ENCODE measurements around the gene RELL1.

RELL1 gene

DNA sequence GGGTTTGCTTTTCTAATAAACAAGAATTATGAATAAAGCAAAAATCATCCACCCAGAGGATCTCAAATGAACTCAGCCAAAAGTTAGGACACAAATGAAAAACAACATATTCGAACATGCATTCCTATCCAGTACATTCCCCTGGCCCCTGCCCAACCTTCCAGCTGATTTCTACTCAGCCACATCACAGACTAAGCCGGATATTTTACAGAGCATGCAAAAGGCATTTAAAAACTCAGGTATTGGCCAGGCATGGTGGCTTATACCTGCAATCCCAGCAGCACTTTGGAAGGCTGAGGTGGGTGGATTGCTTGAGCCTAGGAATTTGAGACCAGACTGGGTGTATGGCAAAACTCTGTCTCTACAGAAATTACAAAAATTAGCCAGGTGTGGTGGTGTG, 54.6 kb downstream of the RELL1 start:
- DNase-seq, result no peak

DNA sequence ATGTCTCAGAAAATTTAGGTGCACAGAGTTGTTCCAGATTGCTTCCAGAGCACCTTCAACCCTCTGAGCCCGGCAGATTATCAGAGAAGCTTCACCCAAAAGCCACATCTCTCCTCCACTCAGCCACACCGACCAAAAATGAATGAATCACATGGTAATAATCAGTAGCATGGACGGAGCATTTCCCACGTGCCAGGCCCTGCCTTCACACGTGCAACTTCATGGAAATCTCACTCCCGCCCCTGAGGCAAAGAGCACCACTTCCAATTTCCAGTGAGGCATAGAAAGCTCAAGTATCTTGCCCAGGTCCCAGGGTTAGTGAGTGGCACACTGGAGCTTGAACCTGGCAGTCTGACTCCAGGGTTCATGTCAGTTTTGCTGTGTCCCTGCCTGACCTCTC, 56.5 kb downstream of the RELL1 start:
- no peak for DNase-seq

DNA sequence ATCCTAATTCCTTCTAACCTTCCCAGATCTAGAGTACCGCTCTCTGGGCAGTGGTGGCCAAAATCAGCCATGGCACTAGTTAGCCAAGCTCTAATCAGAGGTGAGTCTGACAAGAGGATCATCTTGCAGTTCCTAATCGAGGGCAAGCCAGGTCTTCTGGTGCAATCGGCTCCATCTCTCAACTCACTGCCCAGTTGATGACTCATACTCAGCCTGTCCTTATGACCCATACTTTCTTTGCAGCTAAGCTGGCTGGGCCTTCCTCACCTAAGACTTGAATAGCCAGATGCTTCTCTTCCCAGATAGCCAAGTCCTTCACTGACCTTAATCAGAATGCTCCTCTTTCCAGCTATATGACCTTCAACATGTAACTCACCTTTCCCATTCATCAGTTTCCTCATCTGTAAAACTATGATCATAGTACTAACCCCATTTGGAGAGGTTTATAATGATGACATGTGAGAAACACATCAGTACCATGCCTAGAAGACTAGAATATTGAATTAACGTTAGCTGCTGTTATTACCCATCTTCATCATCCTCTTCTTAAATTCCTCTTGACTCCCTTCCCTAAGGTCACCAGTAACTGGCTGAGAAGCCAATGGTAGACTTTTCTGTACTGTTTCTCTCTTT, 57.1 kb downstream of the RELL1 start:
- no peak for DNase-seq

DNA sequence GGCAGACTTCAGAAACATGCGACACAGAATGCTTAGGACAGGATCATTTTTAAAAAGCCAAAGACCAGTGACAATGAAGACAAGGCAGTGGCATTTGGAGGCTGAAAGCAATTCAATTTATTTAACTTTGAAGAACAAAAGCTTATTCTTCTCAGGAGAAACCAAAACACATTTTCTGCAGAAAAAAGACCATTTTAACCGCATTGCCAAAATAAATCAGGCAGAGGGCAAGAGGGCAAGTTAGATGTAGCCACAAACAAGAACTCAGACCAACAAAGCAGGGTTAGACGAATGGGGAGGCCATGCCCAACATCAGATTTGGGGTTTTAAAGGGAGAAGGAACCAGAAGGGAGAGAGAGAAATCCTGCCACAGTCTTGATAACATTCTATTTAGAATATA, 58.9 kb downstream of the RELL1 start:
- DNase-seq, result no peak

DNA sequence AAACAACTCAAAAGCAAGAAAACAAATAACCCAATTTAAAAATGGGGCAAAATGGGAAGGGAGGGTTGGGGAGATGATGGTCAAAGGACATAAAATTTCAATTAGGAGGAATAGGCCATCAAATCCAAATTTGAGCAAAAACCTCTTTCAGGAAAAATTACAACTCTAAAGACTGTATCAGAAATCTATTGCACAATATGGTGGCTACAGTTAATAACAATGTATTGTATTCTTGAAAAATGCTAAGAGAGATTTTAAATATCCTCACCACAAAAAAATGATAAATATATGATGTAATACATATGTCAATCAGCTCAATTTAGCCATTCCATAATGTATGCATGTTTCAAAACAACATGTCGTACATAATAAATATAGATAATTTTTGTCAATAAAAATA, 60.7 kb downstream of the RELL1 start:
- no peak for DNase-seq

DNA sequence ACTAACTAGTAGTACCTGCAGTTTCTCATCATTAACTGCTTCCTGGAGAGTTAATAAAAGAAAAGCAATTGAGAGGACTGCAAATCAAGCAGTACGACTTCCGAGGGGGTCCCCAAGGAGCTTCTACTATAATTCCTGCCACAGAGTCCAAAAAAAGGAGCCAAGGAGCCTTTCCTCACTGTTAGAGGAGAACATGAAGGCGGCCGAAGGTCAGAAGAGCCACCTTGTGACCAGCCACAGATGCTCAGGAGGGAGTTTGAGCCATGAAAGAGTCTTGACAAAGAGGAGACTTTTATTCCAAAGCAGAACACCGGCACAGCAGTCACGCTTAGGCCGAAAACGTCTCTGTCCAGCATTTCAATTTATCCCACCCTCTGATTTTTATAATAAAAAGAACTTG, 62.2 kb downstream of the RELL1 start:
- no peak for DNase-seq

DNA sequence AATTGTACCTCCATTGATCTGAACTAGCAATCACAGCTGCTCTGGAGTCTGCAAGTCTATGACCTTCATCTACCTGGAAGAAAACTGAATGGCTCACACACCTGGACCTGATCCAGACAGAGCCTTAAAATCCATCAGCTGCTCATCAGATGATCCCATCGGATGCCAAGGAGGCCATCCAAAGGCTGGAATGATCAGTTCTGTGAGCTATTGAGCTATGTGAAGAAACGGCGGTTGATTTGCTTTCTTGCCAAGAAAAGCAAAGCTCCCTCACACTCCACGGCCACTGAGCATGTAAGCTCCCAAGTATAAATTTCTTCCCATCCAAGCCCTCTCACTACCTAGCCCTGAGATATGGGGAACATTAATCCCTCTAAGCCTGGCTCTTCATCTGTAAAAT, 63.1 kb downstream of the RELL1 start:
- DNase-seq, result no peak

DNA sequence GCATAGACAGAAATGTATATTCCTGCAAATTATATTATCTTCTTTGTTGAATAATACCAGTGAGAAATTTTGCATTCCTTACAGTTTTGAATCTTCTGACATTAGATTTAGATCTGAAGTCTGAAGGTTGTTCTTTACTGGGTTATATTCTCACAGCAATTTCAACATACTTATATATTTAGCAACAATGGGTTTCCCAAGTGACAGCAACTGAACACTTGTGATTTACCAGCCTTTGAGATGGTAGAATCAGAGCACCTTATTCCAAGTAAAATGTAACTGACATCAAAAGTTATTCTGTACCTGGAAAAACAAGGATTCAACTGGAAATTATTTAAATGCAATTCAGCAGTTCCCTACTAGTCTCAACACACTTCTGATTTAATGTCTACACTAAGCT, 66.0 kb downstream of the RELL1 start:
- no peak for DNase-seq

DNA sequence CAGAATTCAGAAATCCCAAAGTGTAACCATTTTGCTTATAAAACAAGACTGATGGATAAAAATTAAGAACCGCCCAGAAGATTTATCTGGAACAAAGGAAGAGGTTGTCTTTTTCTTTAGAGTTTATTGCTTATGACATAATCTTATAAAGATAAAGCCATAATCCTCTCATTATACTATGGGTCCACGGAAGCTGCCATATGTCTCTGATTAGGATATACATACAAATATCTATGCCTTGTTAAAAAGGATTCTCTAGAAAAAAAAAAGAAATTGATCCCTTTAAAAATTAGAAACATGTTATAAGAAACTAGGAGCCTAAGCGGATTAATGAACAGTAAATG, 70.5 kb downstream of the RELL1 start:
- DNase-seq, result no peak

DNA sequence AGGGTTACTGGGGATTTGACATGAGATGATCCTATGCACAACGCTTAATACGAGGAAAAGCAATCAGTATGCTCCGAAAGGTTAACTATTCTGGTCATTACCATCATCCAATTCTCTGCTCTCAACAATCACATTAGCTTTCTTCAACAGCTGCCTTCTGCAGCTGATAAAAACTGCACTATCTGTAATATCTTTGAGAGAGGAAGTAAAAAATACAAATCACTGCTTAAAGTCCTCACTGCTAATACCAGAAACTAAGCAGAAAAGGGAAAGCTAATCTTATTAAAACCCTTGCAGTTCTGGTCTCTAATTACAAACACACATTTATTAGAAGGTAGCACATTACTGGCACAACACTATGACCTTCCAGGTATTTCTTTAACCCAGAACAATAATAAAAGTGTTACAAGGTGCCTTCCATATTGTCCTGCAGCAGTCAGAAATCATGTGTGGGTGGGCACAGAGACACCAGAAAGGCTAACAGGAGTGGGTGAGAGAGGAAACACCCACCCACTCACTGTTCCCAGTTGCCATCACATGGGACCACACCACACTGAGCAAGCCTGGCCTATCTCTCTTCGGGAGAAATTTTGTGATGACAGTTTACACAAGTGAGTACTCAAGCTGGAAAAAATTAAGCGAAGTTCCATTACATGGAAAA, 71.0 kb downstream of the RELL1 start:
- DNase-seq, result no peak

DNA sequence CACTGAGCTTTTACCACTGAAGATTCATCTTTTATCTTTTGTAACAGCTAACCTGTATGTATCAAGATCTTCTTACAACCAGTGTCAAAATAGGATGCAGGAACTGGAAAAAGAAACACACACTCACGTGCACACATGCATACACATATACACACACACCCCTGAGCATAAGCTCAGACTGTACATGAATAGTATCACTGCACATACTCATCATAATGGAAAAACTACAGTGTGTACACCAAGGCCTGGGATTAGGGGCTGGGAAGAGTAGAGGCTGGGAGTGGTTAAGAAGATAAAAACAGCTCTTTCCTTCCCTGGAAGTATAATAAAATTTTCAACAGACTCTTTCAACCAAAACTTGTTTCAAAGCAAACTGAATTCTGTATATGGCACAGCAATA, 73.4 kb downstream of the RELL1 start:
- no peak for DNase-seq

DNA sequence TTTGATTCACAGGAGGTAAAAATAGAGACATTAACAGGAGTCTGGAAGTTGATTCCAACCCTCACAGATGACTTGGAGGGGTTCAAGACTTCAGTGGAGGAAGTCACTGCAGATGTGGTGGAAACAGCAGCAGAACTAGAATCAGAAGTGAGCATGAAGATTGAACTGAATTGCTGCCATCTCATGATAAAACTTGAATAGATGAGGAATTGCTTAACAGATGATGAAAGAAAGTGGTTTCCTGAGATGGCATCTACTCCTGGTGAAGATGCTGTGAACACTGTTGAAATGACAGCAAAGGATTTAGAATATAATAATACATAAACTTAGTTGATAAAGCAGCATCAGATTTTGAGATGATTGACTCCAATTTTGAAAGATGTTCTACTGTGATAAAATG, 76.5 kb downstream of the RELL1 start:
- no peak for DNase-seq

DNA sequence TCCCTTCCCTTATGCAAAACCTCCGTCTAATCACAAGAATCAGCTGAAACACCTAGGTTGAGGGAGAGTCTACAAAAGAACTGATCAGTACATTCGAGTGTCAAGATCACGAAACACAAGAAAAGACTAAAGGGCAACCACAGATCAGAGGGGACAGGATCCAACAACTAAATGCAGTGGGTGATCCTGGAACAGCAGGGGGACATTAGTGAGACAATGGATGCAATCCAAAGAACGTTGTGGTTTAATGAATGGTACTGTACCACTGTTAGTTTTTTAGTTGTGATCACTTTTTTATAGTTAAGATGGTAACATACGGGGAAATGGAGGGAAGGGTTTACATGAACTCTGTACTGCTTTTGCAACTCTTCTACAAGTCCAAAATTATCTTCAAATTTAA, 79.2 kb downstream of the RELL1 start:
- no peak for DNase-seq

DNA sequence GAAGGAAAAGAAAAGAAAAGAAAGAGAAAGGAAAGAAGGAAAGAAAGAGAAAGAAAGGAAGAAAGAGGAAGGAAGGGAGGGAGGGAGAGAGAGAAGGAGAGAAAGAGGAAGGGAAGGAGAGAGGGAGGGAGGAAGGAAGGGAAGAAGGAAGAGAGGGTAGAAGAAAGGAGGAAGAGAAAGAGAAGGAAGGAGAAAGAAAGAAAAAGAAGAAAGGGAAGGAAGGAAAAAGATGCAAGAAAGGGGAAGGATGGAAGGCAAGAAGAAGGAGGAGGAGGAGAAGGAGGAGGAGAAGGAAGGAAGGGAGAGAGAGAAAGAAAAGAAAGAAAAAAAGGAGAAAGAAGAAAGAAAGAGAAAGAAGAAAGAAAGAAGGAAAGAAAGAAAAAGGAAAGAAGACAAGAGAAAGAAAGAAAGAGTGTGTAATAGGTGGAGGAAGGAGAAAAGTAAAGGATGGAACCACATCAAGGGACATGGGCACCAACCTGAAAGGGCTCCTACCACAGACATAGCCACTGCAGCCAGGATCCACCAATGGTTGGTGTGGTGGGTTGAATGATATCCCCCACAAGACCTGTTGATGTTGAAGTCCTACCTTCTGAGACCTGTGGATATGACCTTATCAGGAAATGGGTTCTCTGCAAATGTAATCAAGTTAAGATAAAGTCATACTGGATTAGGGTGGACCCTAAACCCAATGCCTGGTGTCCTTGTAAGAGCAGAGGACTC, 80.2 kb downstream of the RELL1 start:
- DNase-seq, result no peak

DNA sequence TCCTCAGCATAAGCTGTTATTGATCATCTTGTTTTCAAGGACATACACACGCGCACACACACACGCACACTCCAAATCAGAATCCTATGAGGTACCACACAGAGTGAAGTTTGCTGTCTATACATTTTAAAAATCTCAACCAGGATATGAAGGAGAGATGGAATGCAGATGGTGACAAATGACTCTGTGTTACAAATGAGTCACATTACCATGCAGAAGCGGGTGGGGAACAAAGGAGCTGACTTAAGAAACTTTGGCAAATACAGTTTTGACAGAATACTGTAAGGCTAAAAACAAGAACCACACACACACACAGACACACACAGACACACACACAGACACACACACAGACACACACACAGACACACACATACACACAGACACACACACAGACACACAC, 81.7 kb downstream of the RELL1 start:
- DNase-seq, result no peak

DNA sequence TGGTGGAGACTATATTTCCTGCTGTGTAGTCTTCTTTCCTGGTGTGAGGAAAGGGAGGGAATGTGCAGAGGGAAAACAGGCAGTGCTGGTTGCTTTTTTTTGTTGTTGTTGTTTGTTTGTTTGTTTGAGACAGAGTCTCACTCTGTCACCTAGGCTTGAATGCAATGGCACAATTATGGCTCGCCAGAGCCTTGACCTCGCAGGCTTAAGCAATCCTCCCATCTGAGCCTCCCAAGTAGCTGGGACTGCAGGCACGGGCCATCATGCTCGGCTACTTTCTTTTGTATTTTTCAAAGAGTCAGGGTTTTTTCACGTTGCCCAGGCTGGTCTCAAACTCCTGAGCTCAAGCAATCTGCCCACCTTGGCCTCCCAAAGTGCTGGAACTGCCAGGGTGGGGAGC, 82.5 kb downstream of the RELL1 start:
- no peak for DNase-seq

DNA sequence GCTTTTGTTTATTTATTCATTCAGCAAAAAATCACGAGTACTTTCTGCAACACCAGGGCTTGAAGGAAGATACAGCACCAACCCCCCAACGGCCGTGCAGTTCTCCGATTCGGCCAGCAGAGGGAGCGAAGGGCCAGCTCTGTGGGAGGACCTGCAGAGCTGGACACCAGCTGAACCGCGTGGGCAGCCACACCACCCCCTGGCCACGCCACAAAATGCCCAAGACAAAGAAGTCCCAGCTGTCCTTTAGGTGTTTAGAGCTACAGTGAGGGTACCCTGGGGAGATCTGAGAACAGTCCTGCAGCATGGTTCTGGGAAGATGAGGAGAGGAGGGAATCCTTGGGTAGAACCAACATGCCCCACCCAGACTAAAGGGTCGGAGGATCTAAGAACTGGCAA, 83.1 kb downstream of the RELL1 start:
- DNase-seq, result peak; percentile 77 to 81

DNA sequence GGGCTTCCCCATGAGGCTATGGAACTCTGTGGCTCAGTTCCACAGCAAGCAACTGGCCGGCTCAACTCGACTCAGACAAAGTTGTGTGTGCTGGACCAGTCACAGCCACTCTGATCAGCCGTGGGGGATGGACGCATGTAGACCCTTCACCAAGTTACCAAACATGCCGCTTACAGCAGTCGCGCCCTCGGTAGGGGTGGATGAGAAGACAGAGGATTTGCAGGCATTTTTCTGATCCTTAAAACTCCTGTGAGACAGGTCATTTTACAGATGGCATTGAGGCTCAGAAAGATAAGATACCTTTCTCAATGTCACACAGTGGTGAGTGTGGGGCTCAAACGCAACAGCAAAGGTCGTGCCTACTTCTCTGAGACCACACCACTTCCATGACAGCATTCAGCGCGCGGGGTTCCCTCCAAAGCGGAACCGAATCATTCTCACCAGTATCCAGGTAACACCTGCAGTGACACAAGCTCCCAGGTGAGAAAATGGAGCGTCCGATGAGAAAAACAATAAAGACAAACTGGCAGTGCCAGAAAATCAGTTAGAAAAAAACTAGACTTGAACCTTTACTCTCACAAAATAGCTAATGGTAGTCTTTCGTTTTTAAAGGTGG, 83.6 kb downstream of the RELL1 start:
- no peak for DNase-seq

DNA sequence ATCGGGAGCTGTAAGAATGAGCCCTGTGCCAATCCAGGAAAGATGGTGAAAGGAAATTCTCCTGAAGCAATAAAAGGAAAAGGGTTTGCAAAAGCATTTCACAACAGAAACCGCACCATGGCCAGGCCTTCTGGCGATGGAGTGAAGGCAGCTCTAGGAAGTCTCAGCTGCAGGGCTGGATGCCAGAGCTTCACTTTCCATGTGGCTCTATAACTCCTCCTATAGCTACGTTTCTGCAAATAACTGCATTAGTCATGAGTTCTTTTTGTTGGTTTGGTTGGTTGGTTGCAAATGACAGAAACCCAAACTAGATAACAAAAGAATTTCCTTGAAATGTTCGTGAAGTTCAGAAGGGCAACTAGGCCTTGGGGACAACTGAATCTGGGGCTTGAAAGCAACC, 84.6 kb downstream of the RELL1 start:
- DNase-seq, result no peak

DNA sequence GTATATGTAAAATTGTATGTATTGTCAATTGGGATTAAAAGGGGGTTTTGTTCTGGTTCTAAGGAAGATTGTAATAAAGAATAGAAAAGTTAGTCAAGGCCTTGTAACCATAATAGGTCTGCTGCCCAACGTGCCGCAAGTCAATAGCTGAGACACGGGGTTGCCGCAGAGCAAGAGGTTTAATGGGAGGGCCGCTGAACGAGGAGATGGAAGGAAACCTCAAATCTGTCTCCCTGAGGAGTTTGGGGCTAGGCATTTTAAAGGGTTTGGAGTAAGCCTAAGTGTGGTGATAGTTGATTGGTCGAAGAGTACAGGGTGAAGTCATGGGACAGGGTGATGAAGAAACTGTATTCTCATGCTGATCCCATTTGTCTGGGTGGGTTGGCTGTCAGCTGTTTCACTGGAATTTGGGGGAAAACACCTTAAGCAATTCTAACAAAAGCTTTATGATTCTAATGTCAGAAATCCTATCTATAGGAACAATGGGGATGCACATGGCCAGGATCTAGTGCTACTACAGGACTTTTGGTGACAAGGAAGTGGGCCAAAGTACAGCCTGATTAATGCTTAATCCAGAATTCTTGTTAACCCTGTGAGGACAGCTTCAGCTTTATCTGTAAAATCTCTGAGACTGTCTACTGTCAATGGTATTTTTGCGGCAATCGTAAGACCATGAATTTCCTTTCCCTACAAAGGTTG, 86.9 kb downstream of the RELL1 start:
- no peak for DNase-seq

DNA sequence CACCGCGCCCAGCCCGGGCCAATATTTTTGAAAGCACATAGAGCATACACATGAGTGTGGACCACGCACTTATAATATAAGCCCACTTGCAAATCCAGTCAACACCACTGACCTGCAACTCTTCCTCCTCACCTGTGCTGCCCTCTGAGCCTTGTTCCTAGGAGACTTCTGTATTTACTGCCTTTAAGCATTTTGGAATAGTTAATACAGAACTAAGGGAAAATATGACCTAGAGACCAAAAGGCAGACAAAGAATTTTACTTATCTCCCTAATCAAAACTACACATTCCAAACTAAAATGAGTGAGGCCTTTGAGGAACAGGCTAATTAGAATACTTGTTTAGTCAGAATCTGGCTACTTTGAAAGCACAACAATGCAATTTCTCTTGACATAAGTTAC, 89.1 kb downstream of the RELL1 start:
- DNase-seq, result no peak

DNA sequence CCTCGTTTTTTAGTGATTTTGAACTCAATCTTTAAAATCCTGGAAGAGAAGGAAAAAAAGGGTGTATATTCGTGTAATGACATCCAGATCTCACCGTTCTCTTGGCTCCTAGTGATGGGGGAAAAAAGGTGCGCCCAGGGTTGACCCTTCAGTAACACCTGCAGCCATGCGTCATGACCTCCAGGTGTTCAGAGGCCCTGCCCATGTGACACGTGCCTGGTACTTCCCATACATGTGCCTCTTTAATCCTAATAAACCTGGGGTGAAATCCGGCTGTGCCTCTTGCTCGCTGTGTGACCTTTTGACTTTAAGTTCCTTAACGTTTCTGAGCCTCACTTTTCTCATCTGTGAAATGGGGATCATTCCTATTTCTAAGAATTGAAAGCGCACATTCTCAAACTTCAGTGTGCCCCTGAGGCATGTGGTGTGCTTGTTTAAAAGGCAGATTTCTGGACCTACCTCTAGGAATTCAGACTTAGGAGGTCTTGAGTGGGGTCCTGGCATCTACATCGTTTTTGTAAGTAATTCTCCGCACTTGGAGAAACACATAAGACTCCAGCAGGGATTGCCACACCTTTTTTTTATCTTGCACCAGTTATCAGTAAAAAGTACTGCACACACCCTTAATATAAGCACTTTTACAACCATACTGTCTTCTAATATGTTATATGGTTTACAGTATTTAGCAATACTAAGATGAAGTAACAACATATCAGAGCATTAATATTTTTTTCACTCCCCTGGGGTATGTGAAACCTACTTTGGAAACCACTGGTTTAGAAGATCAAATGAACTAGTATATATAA, 90.1 kb downstream of the RELL1 start:
- DNase-seq, result no peak

DNA sequence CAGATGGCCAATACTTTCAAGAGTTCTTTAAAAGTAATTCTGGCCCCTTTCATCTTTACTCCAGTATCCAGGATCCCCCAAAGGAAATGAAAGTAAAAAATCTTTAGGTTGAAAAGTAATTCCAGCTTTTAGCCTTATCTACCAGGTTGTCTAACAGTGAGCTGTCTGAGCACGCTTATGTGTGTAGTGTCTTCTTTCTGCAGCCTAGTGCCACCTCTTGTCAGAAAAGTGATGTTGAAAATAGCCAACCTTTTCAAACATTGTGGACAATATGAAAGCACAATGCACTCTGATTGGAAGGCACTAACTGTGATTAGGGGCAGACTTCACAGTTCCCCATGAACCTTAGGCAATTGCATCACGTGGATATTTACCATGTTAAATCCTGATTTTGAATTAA, 92.1 kb downstream of the RELL1 start:
- DNase-seq, result no peak
